HT1080 (cell line): Measurements from ENCODE around the gene CEP57L1. TPM values are rescaled to one million over a fixed set of nuclear protein-coding genes. Genes with fewer than 3 reads are reported as not detected.
"Not testable (repeated sequence)": the region's sequence is repeated elsewhere in the genome, so short reads cannot be mapped to it uniquely, and the experiment has no call there.

Experiments
- DNase-seq: peaks from one replicate; pipeline ENCODE4 v3.0.0-alpha.2; 2015; ENCODE audit warnings: low read depth
- total RNA-seq: library from RNA; depleted of rRNA; stranded (reverse); fragments of >200 nt; shearing (Covaris generic); gene quantifications from 2 replicates; pipeline ENCODE4 v1.2.3, GENCODE V29; 2014

The CEP57L1 gene
- total RNA-seq, 1 experiment from 2014 or later: 25.5 TPM

DNA sequence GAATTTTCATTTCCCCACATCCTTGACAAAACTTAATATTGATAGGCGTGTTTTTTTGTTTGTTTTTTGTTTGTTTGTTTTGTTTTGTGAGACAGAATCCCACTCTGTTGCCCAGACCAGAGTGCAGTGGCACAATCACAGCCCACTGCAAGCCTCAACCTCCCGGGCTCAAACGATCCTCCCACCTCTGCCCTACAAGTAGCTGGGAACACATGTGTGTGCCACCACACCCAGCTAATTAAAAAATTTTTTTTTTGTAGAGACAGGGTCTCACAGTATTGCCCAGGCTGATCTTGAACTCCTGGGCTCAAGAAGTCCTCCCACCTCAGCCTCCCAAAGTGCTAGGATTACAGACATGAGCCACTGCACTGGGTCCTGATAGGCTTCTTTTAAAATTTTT, 9.2 kb downstream of the CEP57L1 start:
- no peak for DNase-seq

DNA sequence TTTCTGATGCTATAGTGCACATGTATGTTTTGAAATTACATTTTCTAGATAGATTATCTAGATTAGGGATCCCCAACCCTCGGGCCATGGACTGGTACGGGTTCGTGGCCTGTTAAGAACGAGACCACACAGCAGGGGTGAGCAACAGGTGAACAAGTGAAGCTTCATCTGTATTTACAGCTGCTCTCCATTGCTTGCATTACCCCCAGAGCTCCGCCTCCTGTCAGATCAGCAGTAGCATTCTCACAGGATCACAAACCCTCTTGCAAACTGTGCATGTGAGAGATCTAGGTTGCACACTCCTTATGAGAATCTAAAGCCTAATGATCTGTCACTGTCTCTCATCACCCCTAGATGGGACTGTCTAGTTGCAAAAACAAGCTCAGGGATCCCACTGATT, 10.4 kb downstream of the CEP57L1 start:
- DNase-seq: no peak

DNA sequence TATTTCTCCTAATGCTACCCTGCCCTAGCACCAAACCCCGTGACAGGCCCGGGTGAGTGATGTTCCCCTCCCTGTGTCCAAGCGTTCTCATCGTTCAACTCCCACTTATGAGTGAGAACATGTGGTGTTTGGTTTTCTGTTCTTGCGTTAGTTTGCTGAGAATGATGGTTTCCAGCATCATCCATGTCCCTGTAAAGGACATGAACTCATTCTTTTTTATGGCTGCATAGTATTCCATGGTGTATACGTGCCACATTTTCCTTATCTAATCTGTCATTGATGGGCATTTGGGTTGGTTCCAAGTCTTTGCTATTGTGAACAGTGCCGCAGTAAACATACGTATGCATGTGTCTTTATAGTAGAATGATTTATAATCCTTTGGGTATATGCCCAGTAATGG, 14.4 kb downstream of the CEP57L1 start:
- not testable (repeated sequence) for DNase-seq

DNA sequence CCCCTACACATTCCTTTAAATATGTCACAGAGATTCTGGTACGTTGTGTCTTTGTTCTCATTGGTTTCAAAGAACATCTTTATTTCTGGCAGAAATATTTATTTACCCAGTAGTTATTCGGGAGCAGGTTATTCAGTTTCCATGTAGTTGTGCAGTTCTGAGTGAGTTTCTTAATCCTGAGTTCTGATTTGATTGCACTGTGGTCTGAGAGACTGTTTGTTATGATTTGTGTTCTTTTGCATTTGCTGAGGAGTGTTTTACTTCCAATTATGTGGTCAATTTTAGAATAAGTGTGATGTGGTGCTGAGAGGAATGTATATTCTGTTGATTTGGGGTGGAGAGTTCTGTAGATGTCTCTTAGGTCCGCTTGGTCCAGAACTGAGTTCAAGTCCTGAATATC, 17.4 kb downstream of the CEP57L1 start:
- DNase-seq: not testable (repeated sequence)

DNA sequence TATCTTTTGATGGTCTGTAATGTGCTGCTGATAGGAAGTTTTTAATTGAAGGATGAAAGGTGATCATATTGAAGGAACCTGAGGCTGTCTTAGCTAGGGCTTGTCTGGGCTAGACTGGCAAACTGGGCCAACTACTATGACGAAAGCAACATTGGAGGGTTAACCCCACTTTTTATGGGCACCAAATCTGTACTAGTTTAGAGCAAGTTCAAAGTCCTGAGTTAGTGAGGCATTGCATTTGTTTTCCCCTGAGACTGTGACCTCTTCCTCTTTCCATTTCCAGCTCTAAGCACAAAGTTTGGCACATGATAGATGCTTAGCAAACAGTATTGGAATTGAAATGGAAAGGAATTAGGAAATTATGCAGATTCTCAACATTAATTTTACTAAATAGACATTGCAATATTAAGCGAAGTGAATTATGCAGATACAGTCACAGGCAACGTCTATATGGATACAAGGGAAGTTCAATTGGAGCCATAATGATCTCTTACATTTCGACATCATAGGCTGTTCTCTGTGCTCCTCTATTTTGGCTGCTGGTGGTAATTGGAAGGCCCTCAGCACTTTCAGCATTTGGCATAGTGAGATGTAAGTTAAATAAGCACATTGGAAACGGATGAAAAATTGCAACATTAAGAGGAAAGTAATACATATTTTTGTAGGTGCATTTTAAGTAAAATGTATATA, 22.2 kb downstream of the CEP57L1 start:
- DNase-seq: no peak

DNA sequence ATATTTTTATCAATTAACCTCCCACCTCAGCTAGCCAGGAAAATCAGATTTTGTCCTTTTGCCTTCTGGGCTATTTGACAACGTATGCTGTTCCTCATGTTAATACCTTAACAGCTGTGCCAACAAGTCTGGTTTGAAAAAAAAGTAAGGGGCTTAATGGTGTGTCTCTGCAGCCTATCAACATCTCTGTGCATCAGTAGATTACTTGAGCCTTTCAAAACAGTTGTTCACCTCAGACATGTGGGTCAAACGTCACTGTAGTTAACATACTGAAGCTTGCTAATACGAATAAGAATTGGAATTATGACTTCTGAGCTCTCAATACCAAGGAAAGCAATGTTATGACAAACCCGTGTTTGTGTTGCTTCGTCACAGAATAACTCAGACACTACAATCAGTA, 23.0 kb downstream of the CEP57L1 start:
- DNase-seq: no peak

DNA sequence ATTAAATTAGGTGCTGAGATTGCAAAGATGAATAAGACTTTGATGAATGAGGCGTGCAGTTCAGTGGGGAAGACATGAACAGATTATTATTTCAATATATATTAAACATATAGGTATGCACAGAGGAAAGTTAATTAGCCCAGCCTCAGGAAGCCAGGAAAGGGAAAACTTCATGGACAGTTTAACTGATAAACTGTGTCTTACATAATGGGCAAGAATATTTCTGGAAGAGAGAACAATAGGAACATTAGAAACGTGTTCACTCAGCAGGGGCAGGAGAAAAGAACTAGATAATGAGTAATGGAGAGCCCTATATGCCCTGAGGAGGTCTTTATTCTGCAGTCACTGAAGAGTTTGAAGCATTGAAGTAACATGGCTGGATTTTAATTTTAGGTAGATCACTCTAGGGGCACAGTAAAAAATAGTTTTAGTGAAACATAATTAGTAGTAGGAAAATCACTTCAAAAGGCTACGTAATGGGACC, 23.6 kb downstream of the CEP57L1 start:
- no peak for DNase-seq

DNA sequence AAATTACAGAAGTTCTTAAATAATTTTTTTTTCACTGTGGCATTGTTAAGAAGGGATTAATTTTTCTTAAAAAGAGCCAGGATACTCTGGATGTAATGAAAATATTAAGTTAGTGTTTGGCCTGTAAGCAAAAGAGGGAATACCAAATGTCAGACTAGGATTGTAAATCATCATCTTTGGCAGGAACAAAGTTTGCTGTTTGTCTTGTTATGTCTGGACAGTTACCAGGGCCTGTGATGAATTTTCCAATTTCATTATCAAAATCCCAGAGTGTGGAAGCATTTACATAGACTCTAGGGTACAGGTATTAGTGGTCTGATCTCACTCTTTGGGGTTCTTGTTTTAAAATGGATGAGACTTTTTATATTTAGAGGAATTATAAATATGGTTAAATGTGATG, 26.1 kb downstream of the CEP57L1 start:
- DNase-seq: no peak

DNA sequence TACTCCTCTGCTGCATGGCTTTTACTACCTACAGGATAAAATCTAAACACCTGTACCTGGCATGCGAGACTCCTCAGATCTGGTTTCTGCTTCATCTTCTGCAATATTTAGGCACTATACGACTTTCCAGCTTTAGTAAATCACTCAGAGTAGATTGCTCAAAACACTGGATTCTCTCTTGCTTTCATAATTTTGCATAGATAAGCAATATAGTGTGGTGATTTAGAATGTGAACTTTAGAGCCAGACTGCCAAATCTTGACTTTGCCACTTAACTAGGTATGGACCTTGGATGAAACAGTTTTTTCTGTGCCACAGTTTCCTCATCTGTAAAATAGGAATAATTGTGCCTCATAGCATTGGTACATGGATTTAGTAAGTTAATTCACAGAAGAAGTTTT, 28.9 kb downstream of the CEP57L1 start:
- DNase-seq: no peak

DNA sequence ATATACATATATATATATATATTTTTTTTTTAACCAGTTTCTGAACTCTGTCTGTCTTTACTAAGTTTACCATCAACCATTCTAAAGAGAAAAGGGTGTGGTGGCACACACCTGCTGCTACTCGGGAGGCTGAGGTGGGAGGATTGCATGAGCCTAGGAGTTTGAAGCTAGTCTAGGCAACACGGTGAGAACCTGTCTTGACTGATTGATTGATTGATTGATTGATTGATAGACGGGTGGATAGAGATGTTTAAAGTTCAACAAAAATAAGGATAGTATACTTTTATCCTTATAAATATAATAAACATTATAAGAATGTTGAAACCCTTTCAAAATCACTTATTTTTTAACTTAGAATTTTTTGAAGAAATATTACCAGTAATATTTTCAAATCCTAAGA, 30.2 kb downstream of the CEP57L1 start:
- DNase-seq: no peak

DNA sequence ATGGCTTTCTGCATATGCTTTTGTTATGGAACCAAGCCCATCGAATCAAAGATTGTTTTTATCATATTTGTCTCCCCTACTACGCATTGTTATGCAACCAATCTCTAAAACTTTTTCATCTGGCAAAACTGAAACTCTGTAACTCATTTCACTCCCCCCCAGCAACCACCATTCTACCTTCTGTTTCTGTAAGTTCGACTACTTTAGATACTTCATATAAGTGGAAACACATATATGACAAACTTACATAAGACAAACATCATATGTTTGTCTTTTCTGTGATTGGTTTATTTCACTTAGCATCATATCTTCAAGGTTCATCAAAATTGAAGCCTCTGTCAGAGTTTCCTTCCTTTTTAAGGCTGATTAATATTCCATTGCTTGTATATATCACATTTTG, 34.8 kb downstream of the CEP57L1 start:
- no peak for DNase-seq

DNA sequence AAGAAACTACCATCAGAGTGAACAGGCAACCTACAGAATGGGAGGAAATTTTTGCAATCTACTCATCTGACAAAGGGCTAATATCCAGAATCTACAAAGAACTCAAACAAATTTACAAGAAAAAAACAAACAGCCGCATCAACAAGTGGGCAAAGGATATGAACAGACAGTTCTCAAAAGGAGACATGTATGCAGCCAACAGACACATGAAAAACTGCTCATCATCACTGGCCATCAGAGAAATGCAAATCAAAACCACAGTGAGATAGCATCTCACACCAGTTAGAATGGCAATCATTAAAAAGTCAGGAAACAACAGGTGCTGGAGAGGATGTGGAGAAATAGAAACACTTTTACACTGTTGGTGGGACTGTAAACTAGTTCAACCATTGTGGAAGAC, 40.3 kb downstream of the CEP57L1 start:
- DNase-seq: not testable (repeated sequence)

DNA sequence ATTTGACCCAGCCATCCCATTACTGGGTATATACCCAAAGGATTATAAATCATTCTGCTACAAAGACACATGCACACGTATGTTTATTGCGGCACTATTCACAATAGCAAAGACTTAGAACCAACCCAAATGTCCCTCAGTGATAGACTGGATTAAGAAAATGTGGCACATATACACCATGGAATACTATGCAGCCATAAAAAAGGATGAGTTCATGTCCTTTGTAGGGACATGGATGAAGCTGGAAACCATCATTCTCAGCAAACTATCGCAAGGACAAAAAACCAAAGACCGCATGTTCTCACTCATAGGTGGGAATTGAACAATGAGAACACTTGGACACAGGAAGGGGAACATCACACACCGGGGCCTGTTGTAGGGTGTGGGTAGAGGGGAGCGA, 40.7 kb downstream of the CEP57L1 start:
- not testable (repeated sequence) for DNase-seq

DNA sequence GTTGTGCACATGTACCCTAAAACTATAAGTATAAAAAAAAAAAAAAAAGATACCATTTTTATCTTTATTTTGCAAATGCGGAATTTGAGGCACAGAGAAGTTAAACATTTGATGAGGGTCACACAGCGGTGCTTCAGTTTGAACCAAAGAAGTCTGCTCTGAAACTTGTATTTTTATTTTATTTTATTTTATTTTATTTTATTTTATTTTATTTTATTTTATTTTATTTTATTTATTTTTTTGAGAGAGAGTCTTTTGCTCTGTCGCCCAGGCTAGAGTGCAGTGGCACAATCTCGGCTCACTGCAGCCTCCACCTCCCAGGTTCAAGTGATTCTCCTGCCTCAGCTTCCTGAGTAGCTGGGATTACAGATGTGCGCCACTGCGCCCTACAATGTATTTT, 41.2 kb downstream of the CEP57L1 start:
- not testable (repeated sequence) for DNase-seq

DNA sequence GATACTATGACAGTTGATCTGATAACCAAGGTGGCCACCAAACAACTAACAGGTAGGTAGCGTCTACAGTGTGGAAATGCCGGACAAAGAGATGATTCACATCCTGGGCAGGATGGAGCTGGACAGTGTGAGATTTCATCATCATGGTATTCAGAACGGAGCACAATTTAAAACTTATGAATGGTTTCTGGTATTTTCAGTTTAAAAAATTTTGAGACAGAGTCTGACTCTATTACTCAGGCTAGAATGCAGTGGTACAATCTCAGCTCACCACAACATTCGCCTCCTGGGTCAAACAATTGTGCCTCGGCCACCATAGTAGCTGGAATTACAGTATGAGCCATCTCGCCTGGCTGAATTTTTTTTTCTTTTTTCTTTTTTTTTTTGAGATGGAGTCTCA, 43.8 kb downstream of the CEP57L1 start:
- peak; percentile 73 for DNase-seq

DNA sequence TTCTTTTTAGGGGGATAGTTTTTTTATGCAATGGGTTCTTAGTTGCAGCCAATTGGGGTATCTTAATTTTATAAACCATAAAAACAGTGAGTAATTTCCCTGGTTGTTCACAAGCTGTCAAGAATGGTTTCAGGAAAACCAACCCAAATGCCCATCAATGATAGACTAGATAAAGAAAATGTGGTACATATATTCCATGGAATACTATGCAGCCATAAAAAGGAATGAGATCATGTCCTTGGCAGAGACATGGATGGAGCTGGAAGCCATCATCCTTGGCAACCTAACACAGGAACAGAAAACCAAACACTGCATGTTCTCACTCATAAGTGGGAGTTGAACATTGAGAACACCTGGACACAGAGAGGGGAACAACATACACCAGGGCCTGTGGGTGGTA, 46.8 kb downstream of the CEP57L1 start:
- DNase-seq: not testable (repeated sequence)

DNA sequence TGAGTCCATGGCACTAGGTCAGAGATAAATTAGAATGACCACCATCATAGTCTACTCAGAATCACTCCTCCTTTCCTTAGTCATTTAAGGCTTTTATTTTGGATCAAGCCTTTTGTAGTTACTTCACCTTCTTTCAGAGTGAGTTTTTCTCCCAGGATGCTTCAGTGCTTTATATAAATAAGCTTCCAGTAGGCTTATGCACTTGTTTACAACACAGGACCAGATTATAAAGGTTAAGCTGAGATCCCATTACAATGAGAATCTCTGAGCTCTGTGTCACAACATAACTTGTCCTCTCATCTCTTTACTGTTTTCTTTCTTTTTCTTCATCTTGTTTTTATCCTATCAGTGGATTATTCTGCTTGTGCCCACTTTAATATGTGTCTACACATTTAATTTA, 47.9 kb downstream of the CEP57L1 start:
- no peak for DNase-seq

DNA sequence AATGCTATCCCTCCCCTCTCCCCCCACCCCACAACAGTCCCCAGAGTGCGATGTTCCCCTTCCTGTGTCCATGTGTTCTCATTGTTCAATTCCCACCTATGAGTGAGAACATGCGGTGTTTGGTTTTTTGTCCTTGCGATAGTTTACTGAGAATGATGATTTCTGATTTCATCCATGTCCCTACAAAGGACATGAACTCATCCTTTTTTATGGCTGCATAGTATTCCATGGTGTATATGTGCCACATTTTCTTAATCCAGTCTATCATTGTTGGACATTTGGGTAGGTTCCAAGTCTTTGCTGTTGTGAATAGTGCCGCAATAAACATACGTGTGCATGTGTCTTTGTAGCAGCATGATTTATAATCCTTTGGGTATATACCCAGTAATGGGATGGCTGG, 52.9 kb downstream of the CEP57L1 start:
- not testable (repeated sequence) for DNase-seq

DNA sequence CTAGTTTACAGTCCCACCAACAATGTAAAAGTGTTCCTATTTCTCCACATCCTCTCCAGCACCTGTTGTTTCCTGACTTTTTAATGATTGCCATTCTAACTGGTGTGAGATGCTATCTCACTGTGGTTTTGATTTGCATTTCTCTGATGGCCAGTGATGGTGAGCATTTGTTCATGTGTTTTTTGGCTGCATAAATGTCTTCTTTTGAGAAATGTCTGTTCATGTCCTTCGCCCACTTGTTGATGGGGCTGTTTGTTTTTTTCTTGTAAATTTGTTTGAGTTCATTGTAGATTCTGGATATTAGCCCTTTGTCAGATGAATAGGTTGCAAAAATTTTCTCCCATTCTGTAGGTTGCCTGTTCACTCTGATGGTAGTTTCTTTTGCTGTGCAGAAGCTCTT, 53.4 kb downstream of the CEP57L1 start:
- DNase-seq: not testable (repeated sequence)

DNA sequence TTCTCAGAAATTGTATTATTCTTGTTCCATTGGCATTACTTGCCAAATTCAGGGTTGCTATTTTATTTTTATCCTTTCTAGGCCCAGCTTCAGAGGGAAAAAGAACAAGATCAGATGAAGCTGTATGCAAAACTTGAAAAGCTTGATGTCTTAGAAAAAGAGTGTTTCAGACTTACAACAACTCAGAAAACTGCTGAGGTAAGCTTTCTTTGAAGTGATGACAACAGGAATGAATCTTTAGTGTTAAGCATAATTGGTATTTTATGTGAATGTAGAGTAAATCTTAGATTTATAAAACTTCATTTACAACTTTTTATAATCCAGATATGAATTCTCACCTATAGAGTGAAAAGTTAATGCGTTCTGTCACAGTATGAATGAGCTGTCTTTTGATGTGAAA, 58.4 kb downstream of the CEP57L1 start:
- DNase-seq: no peak

DNA sequence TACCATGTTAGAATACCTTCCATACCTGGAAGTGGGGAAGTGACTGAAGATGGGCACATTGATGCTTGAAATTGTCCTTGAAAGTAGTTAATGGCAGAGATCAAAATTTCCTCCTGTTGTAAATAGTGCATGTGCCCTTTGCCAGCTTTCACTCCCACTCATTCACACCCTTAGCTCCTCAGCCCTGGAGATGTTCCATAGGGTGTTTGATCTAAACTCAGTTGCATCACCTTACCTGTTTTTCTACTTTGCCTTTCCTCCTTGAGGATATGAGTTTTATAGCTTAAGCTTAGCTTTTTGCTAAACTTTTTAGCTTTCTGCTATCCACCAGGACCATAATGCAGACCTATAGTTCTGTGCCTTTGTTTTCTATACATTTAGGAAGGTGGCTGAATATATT, 69.0 kb downstream of the CEP57L1 start:
- DNase-seq: no peak

DNA sequence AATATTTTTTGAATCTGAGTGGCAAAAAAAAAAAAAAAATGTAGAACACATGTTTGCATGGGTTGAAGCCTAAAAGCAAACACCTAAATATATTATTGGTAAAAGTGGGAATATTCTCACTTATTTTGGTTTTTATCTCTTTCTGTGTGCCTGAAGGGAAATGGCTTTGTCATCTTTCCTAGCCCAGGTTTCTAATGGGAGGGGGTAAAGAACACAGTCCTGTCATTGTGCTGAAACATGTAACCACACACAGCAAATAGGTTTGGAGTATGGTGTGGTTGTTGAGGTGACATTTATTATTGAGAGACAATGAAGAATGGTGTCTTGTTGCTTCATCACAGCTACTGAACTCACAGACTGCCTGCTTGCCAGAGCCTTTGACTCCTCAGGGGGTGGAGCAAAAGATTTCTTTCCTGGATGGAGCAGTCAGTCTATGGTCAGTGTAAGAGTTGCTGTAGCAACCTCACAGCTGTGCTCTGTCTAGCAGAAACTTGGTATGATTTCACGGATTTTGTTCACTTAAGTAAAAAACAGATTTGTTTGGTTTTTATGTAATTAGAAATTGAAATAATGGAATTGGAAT, 70.2 kb downstream of the CEP57L1 start:
- DNase-seq: peak; percentile 48

DNA sequence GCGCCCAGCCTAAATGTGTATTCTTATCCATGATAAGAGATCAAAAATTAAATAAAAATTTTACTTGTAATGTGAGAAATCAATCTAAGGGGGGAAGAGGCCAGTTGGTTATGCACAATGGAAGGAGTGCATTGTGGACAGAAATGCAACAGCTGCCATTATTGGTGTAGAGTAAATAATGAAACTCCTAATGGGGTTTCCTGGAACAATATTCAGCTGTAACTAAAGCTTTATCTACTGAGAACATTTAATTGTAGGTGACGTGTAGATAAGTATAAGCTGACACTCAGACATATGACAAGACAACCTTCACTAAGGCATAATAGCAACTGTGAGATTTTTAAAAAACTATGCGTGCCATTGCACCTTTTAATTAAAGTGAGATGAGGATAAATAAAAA, 71.4 kb downstream of the CEP57L1 start:
- DNase-seq: no peak
